Liver (tissue), 9 donors: ENCODE data around the gene TMC1. TPM values are rescaled to one million over a fixed set of nuclear protein-coding genes. Genes with fewer than 3 reads are reported as not detected.

Source experiments
- DNase-seq: peaks from one replicate; pipeline ENCODE4 v3.0.0-alpha.2; 2017; ENCODE audit warnings: low spot score
- H3K27ac ChIP-seq, 2 donors: one replicate each; pipeline ENCODE4 v1.7.0; 2013; ENCODE audit warnings: inconsistent platforms in 2 of 2, low read length in 2 of 2, control low read depth in 1 of 2, low read depth in 1 of 2, mild to moderate bottlenecking in 1 of 2
- H3K27me3 ChIP-seq, 4 donors: one replicate each; pipeline versions ENCODE4 v1.6.1 to v1.7.0; 2013; ENCODE audit warnings: low read length in 3 of 4, inconsistent platforms in 1 of 4, mild to moderate bottlenecking in 1 of 4, moderate library complexity in 1 of 4; ENCODE audit not compliant: control insufficient read depth in 4 of 4, insufficient read depth in 4 of 4
- H3K36me3 ChIP-seq, 4 donors: one replicate each; pipeline versions ENCODE4 v1.6.1 to v1.7.0; 2013; ENCODE audit warnings: low read length in 3 of 4, mild to moderate bottlenecking in 3 of 4, low read depth in 1 of 4, moderate library complexity in 1 of 4; ENCODE audit not compliant: control insufficient read depth in 4 of 4, insufficient read depth in 3 of 4
- H3K4me1 ChIP-seq, 4 donors: one replicate each; pipeline versions ENCODE4 v1.6.1 to v1.7.0; 2013; ENCODE audit warnings: low read length in 3 of 4, mild to moderate bottlenecking in 3 of 4, moderate library complexity in 1 of 4; ENCODE audit not compliant: control insufficient read depth in 4 of 4, insufficient read depth in 4 of 4
- H3K4me3 ChIP-seq, 3 donors: one replicate each; pipeline versions ENCODE4 v1.6.1 to v1.7.0; 2013; ENCODE audit warnings: low read length in 3 of 3, control low read depth in 1 of 3, low read depth in 1 of 3, mild to moderate bottlenecking in 1 of 3
- H3K9ac ChIP-seq, 2 donors: one replicate each; pipeline ENCODE4 v1.7.0; 2013; ENCODE audit warnings: low read length in 2 of 2, mild to moderate bottlenecking in 2 of 2, moderate library complexity in 2 of 2, control low read depth in 1 of 2, low read depth in 1 of 2
- H3K9me3 ChIP-seq, 4 donors: one replicate each; pipeline versions ENCODE4 v1.6.1 to v1.7.0; 2013; ENCODE audit warnings: low read length in 3 of 4; ENCODE audit not compliant: control insufficient read depth in 4 of 4
- ATF3 ChIP-seq: IDR thresholded peaks from 2 replicates; pipeline ENCODE4 v1.6.1; 2016; ENCODE audit warnings: antibody characterized with exemption
- CTCF ChIP-seq: fragments of 150-350 bp; IDR thresholded peaks from 2 replicates; pipeline ENCODE4 v1.5.1; 2017; ENCODE audit warnings: improper control_type of control experiment, low read depth, low read length; ENCODE audit not compliant: missing input control
- EGR1 ChIP-seq, 2 donors: IDR thresholded peaks; 2 replicates each; pipeline ENCODE4 v1.6.1; 2016 to 2018; ENCODE audit warnings: antibody characterized with exemption in 2 of 2, low read depth in 2 of 2
- FOXA1 ChIP-seq: IDR thresholded peaks from 2 replicates; pipeline ENCODE4 v1.6.1; 2016; ENCODE audit warnings: antibody characterized with exemption
- FOXA2 ChIP-seq: IDR thresholded peaks from 2 replicates; pipeline ENCODE4 v1.6.1; 2016; ENCODE audit warnings: antibody characterized with exemption
- GABPA ChIP-seq, 2 donors: IDR thresholded peaks in 1 of 2; conservative IDR thresholded peaks in 1 of 2; 2 replicates each; pipeline ENCODE4 v1.6.1; 2016; ENCODE audit warnings: antibody characterized with exemption in 2 of 2, mild to moderate bottlenecking in 1 of 2, moderate library complexity in 1 of 2
- HNF4G ChIP-seq: IDR thresholded peaks from 2 replicates; pipeline ENCODE4 v1.6.1; 2016; ENCODE audit warnings: antibody characterized with exemption
- MAX ChIP-seq: IDR thresholded peaks from 2 replicates; pipeline ENCODE4 v1.6.1; 2016; ENCODE audit warnings: antibody characterized with exemption
- NR2F2 ChIP-seq: IDR thresholded peaks from 2 replicates; pipeline ENCODE4 v1.6.1; 2016; ENCODE audit warnings: antibody characterized with exemption
- RAD21 ChIP-seq, 2 donors: IDR thresholded peaks; 2 replicates each; pipeline ENCODE4 v1.6.1; 2016; ENCODE audit warnings: antibody characterized with exemption in 2 of 2, mild to moderate bottlenecking in 2 of 2
- REST ChIP-seq: IDR thresholded peaks from 2 replicates; pipeline ENCODE4 v1.6.1; 2016; ENCODE audit warnings: antibody characterized with exemption, mild to moderate bottlenecking
- RXRA ChIP-seq, 2 donors: IDR thresholded peaks; 2 replicates each; pipeline ENCODE4 v1.6.1; 2017 to 2018; ENCODE audit warnings: antibody characterized with exemption in 2 of 2, mild to moderate bottlenecking in 1 of 2
- SP1 ChIP-seq: IDR thresholded peaks from 2 replicates; pipeline ENCODE4 v1.6.1; 2018; ENCODE audit warnings: antibody characterized with exemption, mild to moderate bottlenecking
- TAF1 ChIP-seq: conservative IDR thresholded peaks from 2 replicates; pipeline ENCODE4 v1.6.1; 2016; ENCODE audit warnings: antibody characterized with exemption, mild to moderate bottlenecking
- ZBTB33 ChIP-seq: IDR thresholded peaks from 2 replicates; pipeline ENCODE4 v1.6.1; 2016; ENCODE audit warnings: antibody characterized with exemption
- polyA plus RNA-seq, 2 donors: library from polyadenylated mRNA; stranded (reverse) in 1 of 2; unstranded in 1 of 2; fragments of 200-250 nt in 1 of 2; fragments of >200 nt in 1 of 2; fragmentation: Nextera tagmentation in 1 of 2; extraction: Ambion mirVana in 1 of 2; gene quantifications; one replicate each; pipeline versions ENCODE4 v1.2.1 to v1.2.3, GENCODE V29; 2013 to 2015
- total RNA-seq, 2 donors: library from RNA; depleted of rRNA; stranded (reverse); fragments of >200 nt; gene quantifications; one replicate each; pipeline ENCODE4 v1.2.3, GENCODE V29; 2014
- donor health status: healthy.
- donor health status: healthy.
- donor health status: healthy.
- donor health status: healthy.
- donor health status: healthy.

TMC1 gene
- total and polyA plus RNA-seq, 4 donors, result 0.09 TPM; not detected in 3

- no peak for TF ChIP-seq CTCF
These were observed 165.9 kb downstream of the TMC1 start (continued) for GRCh38 chr9:72687331-72687730.

- peaks cover 0 to 6% (median 0%) of the 10 kb centered on the region in 4 donors for H3K27me3 ChIP-seq
- H3K4me1 ChIP-seq, result no peaks in the 10 kb centered on the region
- no peak for DNase-seq
- no peaks in the 10 kb centered on the region for H3K36me3 ChIP-seq
- H3K9ac ChIP-seq, result no peak overlapping the region
- no peak overlapping the region for H3K4me3 ChIP-seq
- no peak overlapping the region for H3K27ac ChIP-seq
- no peak for TF ChIP-seq FOXA2
- TF ChIP-seq EGR1 (IDR thresholded peaks at IDR 0.05; ENCODE audit: low read depth in 2 of 2), result no peak
- no peak for TF ChIP-seq HNF4G
- no peak for TF ChIP-seq REST
- TF ChIP-seq RXRA (IDR thresholded peaks at IDR 0.05), result no peak
- no peak for TF ChIP-seq CTCF
- no peak for TF ChIP-seq RAD21 (IDR thresholded peaks at IDR 0.05)
- no peak for TF ChIP-seq NR2F2
- no peak for TF ChIP-seq SP1
- no peak for TF ChIP-seq ATF3
- no peak for TF ChIP-seq FOXA1
- TF ChIP-seq GABPA (IDR thresholded peaks at IDR 0.05 in 1 of 2, conservative IDR thresholded peaks at IDR 0.05 in 1 of 2), result no peak
- no peak for TF ChIP-seq ZBTB33
- TF ChIP-seq TAF1, result no peak
- no peak for TF ChIP-seq MAX
- no peaks in the 10 kb centered on the region for H3K9me3 ChIP-seq
These were observed 170.3 kb downstream of the TMC1 start for GRCh38 chr9:72691671-72692070.
